HG03378 (cell line): ENCODE measurements around the gene WDR93.

ENCODE experiments used
- ATAC-seq: cut with Tn5 transposase; IDR thresholded peaks from one replicate; pipeline ENCODE4 v1.9.1; 2021; ENCODE audit warnings: mild to moderate bottlenecking, moderate library complexity; ENCODE audit not compliant: unreplicated experiment

The WDR93 gene

DNA sequence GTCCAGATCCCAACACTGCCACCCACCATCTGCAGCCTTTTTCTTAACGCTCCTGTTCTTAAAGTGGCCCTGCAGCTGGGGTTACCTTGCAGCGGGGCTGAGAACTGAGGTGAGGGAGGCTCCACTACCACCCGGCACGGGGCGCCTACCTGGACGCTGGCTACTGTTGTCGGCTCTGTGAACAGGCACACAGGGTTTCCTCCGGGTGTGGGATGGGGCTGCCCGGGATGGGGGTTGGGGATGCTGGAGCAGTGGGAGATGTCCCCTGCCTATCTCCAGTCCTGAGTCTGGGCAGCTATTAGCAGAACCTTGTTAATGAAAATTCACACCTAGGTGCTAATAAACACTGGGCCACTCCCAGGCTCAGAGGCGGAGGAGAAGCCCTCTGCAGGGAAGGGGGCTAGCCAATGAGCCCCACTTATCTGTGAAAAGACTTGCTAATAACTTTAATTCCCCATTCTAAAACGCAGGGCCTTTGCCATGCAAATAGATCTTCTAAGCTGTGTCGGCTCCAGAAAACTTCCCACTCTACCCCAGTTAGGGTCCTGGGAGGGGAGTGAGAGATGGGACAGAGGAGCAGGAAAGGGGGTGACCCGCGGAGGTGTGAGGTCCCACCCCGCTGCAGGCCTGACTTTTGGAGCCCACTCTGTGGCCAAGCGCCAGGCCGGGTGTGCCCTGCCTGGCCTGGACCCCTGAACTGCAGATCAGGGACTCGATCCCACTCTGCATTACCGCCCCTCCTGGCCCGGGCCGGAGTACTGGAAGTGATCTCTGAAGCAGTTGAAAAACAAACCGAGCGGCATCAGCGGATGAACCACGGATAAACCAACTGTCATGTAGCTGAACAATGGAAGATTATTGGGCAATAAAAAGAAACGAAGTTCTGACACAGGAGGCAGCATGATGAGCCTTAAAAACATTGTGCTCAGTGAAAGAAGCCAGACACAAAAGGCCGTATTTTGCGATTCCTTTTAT lies 57.4 kb downstream of the WDR93 start:
- no peak for ATAC-seq

DNA sequence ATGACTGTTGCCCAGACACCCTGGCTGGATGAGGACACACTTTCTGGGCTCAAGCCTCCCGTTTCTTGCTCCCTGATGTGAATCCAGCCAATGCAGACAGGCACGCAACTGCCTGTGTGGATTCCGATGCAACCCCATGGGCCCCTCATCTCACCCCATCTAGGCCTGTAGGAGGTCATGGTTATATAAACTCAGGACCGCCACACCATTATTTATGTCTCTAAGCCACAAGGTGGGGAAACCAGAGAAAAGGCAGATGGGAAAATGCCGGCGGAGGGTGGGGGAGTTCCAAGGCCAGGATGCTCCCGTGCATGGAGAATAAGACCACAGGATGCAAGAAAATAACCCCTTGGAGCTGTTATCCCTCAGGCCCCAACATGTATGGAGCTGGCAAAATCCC lies 58.4 kb downstream of the WDR93 start:
- no peak for ATAC-seq

DNA sequence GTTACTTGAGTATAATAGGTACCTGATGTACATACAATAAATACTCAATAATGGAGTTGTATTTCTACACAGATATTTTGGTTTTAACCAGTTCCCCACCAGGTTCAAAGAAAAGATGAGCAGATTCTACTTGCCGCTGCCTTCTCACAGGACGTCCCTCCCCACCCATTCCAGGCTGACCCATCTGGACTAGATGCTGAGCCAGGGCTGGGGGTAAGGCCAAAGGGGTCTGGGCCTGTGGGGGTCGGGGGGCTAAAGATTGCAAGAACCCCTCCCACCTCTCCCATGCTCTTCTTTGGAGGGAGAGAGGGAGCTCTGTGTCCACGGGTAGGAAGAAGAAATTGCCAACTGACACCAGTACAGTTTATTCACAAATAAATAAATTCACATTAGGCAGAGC lies 58.9 kb downstream of the WDR93 start:
- no peak for ATAC-seq

DNA sequence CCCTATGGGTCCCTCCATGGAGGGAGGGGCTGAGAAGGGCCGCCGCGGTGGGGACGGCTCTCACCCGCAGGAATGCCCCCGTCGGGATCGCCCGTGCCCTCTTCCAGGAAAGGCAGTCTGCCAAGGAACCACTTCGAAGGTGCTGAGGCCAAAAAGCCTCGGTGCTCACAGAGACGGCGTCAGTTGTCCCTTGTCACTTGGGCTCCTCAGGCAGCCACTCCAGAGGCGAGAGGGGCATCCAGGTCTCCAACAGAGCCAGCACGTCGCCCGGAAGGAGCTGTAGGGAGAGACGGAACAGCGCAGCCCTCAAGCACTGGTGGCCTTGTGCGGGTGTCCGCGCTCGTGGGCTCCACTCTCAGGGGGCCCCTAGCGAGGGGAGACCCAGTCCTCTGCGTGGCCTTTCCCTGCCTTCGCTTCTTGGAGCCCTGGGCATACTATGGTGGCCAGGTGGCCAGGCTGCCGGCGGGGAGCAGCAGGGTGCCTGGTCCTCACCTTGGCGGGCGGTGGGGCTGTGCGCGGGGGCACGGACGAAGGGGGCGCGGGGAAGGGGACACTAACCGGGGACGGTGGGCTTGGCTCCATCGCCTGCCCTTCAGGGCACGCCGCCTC lies 59.4 kb downstream of the WDR93 start:
- no peak for ATAC-seq

DNA sequence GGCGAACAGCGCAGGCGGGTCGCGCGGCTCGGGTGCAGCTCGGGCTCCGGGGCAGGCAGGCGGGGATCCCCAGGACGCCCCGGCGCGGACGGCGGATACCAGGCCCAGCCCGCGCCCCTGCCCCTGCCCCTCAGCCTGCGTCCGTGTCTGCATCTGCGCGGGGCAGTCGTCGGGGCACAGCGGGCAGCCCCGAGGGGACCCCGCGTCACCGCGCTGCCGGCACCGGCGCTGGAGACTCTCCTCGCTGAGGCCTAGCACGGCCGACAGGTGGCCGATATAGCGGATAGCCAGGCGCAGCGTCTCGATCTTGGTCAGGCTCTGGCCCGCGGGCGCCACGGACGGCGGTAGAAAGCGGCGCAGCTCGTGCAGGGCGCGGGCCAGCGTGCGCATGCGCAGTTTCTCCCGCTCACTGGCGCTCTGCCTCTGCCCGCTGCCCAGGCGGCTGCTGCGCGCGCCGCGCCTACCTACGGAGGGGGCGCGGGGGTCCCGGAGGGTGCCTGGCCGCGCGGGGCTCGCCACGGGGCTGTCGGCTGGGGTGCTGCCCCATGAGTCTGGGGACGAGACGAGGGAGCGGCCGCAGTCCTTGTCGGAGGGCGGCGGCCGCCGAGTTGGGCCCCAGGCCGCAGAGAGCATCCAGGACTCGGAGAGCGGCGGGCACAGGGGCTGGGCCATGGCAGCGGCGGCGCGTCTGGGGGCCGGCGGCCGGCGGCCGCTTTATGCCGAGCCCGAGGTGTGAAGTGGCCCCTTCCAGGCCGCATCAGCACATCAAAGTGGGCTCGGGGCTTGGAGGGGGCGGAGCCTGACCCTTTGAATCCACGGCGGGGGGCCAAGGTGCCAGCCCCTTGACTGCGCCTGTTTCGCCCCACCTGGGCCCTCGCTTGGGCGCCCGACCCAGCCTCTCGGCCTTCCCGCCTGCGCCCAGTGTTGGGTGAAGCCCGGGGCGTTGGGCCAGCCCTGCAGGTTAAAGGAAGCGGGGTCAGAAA lies 60.2 kb downstream of the WDR93 start, which contains the start of gene MESP1:
Gene MESP1, minus strand, starts transcription at position 690 of the 983 bp plus-strand sequence. Its CDS starts 18 bp downstream, at position 672.
- peak; percentile 90 for ATAC-seq

DNA sequence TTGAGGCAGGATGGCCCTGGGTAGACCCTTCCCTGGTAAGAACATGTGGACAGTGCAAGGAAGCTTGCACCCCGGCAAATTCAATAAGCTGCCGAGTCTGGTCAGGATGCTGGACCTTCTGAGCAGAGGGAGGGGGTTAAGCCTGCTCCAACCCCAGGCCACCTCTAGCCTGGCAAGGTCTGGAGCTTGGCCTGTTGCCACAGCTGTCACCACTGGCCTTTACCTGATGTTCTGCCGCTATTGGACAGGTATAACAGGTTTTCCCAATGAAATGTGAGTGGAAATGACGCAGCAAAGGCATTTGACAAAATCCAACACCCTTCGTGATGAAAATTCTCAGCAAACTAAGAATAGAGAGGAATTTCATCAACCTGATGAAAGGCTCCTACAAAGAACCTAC lies 61.1 kb downstream of the WDR93 start:
- ATAC-seq, result no peak

DNA sequence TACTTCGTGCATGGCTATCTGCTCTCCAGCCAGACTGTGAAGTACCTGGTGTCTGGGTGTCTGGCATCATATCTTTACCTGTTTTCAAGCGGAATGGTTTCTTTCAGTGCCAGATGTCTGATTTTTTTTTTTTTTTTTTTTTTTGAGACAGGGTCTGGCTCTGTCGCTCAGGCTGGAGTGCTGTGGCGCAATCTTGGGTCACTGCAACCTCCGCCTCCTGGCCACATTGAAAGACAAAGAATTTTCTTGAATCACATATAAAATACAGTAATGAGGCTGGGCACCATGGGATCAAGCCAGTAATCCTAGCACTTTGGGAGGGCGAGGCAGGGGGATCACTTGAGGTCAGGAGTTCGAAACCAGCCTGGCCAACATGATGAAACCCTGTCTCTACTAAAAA lies 63.2 kb downstream of the WDR93 start:
- ATAC-seq, result no peak

DNA sequence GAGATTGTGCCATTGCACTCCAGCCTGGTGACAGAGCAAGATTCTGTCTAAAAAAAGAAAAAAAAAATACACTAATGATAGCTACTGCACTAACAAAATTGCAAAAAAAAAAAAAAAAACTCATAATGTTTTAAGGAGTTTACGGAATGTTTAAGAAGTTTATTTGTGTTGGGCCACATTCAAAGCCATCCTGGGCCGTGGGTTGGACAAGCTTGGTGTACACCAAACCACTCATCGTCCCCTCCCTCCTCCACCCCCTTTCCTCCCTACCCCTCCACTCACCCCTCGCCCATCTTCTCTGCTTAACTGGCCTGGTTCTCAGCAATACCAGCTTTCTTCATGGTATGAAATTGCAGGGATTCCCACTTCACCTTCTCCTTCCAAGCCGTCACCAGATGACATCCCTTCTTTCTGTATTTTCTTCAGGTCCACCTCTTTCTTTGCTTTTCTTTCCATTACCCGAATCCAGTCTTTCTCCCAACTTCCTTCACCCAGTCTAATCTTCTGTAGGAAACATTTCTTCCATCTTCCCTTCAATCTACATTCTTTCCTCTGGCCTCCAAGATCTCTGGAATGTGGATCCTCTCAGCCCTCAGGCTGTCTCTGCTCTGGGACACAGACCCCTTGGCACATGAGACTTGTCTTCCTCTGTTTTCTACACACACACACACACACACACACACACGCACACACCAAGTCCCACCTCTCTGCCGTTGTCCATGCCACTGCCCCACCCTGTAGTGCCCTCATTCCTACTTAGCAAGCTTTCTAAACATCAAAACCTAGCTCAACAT lies 63.9 kb downstream of the WDR93 start:
- ATAC-seq, result no peak

DNA sequence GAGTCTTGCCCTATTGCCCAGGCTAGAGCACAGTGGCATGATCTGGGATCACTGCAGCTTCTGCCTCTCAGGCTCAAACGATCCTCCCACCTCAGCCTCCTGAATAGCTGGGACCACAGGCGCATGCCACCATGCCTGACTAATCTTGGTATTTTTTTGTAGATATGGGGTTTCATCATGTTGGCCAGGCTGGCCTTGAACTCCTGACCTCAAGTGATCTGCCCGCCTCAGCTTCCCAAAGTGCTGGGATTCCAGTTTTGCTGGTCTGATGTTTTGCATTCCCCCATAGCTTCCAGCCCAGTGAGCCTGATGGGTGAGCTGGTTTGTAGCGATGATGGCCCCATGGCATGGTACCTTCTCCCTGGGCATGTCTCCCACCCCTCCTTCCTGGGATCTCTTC lies 65.1 kb downstream of the WDR93 start:
- ATAC-seq, result no peak

DNA sequence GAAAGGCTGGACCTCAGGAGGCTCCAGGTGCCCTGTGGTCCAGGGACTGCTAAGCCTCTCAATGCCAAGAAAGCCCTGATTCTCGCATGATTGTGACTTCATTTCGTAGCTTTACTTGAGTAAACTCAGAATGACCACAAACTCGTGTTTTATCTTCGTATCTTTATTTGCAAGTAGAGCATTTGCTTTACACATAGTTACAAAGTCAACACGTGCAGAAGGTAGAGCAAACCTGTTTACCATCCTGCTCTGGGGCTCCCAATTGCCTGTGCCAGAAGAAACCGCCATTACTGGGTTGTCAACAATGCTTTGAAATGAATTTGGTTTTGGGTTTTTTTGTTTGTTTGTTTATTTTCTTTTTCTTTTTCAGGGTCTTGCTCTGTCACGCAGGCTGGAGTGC lies 66.3 kb downstream of the WDR93 start:
- no peak for ATAC-seq

DNA sequence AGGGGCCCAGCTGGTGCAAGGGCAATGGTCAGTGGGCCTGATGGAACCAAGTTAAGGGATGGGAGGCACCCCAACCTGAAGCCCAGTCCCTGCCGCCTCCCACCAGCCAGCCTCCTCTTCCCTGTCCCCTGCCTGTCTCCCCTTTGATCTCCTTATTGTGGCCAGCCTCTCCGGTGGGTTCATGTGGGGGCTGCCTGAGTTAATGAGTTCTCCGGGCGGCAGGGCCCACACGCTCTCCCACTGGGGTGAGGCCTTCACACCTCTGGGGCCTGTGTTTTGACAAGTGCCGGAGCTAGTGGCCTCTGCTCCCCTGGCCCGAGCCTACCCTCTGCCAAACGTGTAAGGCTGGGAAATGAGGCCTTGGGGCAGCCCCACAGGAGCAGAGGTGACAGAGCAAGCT lies 67.7 kb downstream of the WDR93 start:
- ATAC-seq, result no peak

DNA sequence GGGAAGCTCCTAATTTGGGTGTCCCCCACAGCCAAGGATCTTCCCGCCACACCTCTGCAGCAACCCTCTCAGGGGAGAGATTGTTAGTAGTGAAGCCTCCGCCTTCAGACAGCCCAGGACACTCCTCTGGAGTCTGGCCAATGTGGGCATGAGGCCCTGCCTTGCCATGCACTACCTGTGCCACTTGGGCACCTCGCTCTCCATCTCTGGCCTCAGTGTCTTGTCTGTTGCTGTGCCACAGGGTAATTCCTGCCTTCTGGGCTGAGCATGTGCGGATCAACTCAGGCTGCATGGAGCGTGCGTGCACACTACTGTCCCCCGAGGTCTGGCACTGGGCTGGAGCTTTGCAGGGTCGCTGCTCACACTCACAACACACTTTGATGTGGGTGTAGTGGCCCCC lies 68.4 kb downstream of the WDR93 start:
- ATAC-seq, result no peak

DNA sequence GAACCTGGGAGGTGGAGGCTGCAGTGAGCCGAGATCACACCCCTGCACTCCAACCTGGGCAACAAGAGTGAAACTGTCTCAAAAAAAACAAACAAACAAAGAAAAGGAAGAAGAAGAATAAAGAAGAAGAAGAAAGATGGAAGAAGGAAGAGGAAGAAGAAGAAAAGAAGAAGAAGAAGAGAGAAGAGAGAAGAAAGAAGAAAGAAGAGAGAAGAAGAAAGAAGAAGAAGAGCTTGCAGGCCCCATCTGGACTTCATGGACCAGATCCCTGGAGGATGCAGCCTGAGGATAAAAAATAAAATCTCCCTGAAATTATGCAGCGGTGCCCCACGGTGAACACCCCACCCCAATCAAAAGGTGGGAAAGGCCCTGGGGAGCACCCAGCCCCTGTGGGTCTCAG lies 69.2 kb downstream of the WDR93 start:
- no peak for ATAC-seq

DNA sequence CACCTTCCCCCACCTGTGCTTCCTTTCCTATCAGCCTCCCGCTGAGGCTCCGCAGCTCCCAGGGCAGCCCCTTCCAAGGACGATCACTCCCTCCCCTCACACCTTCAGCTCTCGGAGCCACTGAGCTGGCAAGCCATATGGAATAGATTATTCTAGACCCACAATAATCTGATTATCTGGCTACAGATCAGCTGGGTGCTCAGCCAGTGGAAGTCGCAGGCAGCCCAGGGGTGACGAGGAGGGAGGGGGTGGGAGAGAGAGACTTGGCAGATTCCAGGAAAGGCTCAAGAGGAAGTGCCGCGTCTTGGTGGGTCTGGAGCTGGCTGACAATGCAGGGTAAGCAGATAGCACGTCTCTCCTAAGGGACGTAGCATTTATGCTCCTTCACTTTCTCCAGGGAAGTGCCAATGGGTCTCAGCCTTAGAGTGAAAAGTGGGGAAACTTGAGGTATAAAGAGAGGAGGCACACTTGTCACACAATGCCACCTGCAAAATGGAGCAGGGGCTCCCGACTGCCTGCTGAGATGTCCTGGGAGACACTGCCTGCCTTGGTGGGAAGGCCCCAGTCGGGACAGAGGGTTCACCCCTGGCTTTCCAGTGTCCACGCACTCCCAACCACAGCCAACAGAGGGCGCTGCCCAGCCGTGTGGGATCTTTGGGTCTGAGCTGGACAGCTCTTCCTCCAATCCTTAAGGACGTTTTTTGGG lies 69.8 kb downstream of the WDR93 start:
- ATAC-seq, result no peak

DNA sequence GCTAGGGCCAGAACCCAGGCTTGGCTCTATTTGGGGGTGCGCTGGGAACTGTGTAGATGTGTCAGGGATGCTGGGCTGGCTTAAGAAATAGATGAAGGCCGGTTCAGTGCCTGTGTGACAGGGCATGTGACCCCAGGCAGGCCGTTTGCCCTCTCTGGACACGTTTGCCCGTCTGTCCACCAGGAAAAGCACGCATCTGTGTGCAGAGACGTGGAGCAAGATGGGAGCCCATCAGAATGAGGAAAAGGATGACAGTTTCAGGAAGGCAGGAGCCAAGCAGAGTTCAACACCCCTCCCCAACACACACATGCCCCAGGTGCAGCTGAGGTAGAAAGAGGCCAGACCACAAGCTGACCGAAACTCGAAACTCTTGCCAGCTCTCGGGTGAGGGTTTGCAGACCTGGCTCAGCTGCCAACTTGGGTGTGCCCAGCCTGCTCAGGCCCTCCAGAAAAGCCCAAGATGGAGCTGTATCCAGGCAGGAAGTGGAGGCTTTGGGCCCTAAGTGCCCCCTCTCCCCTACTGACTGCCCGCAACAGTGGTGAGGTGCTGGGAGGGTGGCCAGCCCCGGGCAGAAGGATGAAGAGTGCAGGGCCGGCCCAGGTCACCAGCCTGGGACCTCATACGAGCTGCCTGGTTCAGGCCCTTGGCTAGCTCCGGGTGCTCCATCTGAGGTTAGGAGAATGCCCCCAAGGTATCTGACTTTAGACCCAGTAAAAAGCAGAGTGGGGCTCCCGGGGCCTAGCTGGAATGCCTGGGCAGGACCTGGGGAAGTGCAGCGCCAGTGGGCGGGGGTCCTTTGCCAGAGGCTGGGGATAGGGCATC lies 70.6 kb downstream of the WDR93 start:
- no peak for ATAC-seq

DNA sequence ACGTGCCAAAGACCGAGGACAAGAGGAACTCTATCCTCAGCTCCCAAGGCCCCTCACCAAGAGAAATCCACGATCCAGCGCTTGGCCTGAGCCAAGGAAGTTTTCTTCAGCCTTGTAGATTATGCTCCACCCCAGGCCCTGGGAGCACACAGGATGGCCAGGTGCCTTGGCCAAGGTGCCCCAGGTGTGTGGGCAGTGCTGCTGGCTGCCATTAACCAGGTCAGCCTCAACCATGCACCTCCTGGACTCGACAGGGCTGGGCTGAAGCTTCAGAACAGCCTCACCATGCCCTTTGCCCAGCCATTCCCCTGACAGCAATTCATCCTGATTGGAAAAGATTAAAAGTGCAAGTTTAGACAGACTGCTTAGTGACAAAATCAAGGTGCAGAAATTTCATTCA lies 71.3 kb downstream of the WDR93 start:
- ATAC-seq, result no peak

DNA sequence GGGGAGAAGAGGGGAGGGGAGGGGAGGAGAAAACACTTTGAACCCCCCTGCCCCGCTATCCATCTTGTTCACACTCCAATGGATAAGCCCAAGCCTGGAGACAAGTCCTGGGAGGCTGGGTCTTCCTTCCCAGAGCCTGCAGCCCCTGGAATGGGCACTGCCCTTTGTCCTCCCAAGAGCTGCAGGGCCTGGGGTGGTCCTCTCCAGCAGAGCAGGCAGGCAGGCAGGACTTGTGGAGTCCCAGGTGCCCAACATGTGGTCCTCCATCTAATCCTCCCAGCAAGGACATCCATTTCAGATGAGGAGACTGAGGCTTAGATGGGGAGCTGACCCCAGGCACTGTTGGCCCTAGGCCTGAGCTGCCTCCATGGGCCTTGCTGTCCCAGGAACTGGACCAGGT lies 75.1 kb downstream of the WDR93 start:
- ATAC-seq, result no peak

DNA sequence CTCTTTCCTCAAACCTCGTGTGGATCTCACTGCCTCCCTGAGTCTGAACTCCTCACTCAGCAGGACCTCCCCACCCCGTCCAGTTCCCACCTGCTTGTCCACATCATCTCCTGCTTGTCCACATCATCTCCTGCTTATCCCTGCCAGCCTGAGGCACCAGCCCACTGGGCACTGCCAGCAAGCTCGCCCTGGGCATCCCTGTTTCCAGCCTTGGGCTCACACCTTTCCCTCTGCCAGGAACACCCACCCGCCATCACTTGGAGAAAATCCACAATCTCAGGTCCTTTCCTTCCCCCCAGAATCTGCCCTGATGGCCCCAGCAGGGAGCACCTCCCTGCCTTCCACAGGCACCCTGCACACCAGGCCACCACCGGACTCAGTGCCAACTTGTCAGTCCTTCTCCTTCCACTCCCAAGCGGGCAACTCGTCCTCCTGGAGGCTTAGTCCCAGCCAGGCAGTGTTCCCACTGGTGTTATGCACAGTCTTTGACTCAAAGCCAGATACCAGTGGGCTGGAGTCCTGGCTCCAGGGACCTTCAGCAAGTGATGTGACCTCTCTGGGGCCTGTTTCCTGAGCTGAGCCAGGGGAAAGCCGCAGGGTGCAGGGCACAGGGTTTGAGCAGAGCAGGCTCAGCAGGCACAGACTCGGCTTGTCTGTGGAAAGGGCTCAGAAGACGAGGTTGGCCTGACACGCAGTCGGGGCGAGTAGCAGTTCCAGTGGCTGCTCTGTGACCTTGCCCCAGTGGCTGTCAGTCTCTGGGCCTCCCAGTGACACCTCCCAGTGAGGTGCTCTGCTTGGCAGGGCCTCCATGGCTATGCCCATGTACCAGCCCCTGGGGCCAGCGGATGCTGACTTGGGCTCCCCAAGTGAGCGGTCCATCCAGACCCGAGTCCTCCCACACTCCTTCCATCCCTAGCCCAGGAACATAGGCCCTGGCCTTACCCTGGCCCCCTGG lies 76.0 kb downstream of the WDR93 start:
- ATAC-seq, result no peak
